Esophagus squamous epithelium (tissue), 5 donors: ENCODE data around the gene ASAP2. TPM values are rescaled to one million over a fixed set of nuclear protein-coding genes. Genes with fewer than 3 reads are reported as not detected.

Experiments
- DNase-seq: peaks from one replicate; lab custom pipeline; 2025; lab: John Stamatoyannopoulos, UW
- H3K27ac ChIP-seq, 4 donors: fragments of 200-600 bp; sonication (generic); one replicate each; pipeline ENCODE4 v1.5.1; 2016 to 2019; ENCODE audit warnings: mild to moderate bottlenecking in 1 of 4
- H3K27me3 ChIP-seq, 4 donors: fragments of 200-600 bp; sonication (generic); 1 replicate in 3 of 4; 2 replicates in 1 of 4; pipeline versions ENCODE4 v1.5.1 to v1.6.0; 2017 to 2021; ENCODE audit warnings: antibody characterized with exemption in 1 of 4
- H3K36me3 ChIP-seq, 3 donors: fragments of 200-600 bp; sonication (generic); one replicate each; pipeline ENCODE4 v1.5.1; 2016 to 2019
- H3K4me1 ChIP-seq, 3 donors: fragments of 200-600 bp; sonication (generic); one replicate each; pipeline ENCODE4 v1.5.1; 2017 to 2019
- H3K4me3 ChIP-seq, 4 donors: fragments of 200-600 bp; sonication (generic); 1 replicate in 3 of 4; 2 replicates in 1 of 4; pipeline ENCODE4 v1.5.1; 2016 to 2019; ENCODE audit warnings: mild to moderate bottlenecking in 2 of 4, moderate library complexity in 1 of 4
- H3K9me3 ChIP-seq, 3 donors: fragments of 200-600 bp; sonication (generic); one replicate each; pipeline ENCODE4 v1.5.1; 2016 to 2019
- POLR2A ChIP-seq, 4 donors: fragments of 450-650 bp; IDR thresholded peaks; one replicate each; pipeline ENCODE4 v1.6.1; 2017; ENCODE audit warnings: antibody characterized with exemption in 4 of 4, mild to moderate bottlenecking in 4 of 4, moderate library complexity in 3 of 4
- WGBS, 2 donors: methylation state at CpG; one replicate each; pipeline ENCODE4 v1.1.5; 2018; 5-methylcytosine and 5-hydroxymethylcytosine counted together
- intact Hi-C: fragments of 100-400 bp; cut with DNase I; formaldehyde crosslinking; loops from one replicate; pipeline ENCODE4 v1.15.0; 2022
- total RNA-seq, 4 donors: library from RNA; depleted of rRNA; stranded (reverse); fragments of >200 nt; gene quantifications; one replicate each; pipeline ENCODE4 v1.1.0, GENCODE V29; 2016
- TF ChIP-seq, protein P1 (sequence below), 6 experiments: fragments of 450-650 bp in 4 of 6; fragments of 200-600 bp in 2 of 6; sonication (generic) in 2 of 6; IDR thresholded peaks; one replicate each; pipeline ENCODE4 v1.5.1; 2016 to 2019; ENCODE audit warnings: antibody characterized with exemption in 6 of 6, mild to moderate bottlenecking in 4 of 6, moderate library complexity in 4 of 6
- donor health status: DM: yes; HTN: yes; CAD: no.

The ASAP2 gene
- total RNA-seq, 4 donors from 2014 or later, result 3.3 to 15.3 (median 6.9) TPM

DNA sequence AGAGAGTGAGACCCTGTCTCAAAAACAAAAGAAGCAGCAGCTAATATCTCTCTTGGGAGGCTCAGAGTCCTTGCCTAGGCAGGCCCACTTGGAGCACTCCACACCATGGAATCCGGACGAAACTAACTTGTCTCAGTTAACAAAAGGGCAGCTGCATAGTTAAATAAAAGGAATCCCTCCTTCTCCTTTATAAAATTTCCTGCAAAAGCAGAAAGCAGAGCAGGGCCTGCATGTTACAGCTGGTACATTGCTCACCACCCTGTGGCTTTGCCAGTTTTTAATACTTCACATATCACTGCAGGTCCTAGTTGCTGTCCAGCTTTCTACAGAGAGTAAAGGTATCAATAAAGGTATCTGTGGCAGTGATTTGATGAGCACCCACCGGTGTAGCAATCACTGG lies 93.6 kb downstream of the ASAP2 start:
- H3K27ac ChIP-seq, result peak overlapping the region; percentile 22 to 65 (median 55)

DNA sequence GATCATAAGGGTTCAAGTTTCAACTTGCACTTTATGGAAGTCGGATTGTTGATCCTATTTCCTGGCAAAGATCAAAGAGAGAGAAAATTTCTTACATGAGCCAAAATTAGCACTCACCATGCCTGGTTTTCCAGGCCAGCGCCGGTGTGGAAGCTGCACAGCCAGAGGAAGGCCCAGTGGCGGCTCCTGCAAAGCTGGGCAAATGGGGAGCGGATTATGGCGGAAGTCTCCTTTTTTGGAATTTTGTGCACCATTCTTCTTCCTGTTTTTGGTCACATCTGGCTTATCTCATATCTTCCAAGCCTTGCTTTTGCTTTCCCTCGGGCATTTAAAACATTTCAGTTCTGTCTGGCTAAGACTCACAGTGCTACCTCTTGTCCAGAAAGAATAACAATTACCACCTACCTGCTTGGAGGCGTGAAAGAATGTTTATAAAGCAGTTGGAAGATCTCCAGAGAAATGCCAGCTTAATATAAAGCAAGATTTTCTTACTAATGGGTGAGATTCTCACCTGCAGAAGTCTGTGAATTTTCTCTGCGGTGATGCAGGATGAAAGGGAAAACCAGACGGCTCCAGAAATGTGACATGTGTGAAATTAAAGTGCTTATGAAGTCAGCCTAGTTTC lies 94.3 kb downstream of the ASAP2 start:
- intact Hi-C loops, result no loop called here

More for the DNA sequence above, 93.6 kb downstream of the ASAP2 start:
- no peaks in the 10 kb centered on the region for H3K9me3 ChIP-seq
- intact Hi-C loops, result no loop called here
- DNase-seq, result no peak
- H3K4me3 ChIP-seq, result no peak overlapping the region
- WGBS, 2 donors, result 38 to 80% methylated on average over 1 to 3 of the region's 3 CpGs
- H3K27me3 ChIP-seq, result no peaks in the 10 kb centered on the region
- no peak for TF ChIP-seq POLR2A (IDR thresholded peaks at IDR 0.05)
- TF ChIP-seq, protein P1, sequence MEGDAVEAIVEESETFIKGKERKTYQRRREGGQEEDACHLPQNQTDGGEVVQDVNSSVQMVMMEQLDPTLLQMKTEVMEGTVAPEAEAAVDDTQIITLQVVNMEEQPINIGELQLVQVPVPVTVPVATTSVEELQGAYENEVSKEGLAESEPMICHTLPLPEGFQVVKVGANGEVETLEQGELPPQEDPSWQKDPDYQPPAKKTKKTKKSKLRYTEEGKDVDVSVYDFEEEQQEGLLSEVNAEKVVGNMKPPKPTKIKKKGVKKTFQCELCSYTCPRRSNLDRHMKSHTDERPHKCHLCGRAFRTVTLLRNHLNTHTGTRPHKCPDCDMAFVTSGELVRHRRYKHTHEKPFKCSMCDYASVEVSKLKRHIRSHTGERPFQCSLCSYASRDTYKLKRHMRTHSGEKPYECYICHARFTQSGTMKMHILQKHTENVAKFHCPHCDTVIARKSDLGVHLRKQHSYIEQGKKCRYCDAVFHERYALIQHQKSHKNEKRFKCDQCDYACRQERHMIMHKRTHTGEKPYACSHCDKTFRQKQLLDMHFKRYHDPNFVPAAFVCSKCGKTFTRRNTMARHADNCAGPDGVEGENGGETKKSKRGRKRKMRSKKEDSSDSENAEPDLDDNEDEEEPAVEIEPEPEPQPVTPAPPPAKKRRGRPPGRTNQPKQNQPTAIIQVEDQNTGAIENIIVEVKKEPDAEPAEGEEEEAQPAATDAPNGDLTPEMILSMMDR (IDR thresholded peaks at IDR 0.05), result no peak
- H3K4me1 ChIP-seq, result peaks cover 0 to 60% (median 15%) of the 10 kb centered on the region in 3 donors
- no peaks in the 10 kb centered on the region for H3K36me3 ChIP-seq

DNA sequence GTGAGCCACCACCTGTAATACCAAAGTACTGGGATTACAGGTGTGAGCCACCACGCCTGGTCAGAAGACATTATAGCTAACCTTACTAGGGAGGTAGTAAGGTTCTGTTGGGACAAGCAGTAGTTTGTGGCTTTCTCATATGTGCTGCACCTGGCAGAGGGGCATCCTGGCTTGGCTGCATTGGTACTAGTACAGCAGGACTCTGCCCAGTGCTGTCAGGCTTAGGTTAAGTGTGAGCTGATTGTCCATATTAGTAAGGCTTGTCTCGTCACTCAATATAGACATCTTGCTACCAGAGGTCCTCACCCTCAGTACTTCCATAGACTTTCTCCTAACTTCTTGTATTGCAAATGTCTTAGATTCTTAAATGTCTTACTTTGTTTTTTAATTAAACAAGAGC lies 96.1 kb downstream of the ASAP2 start:
- Histone ChIP-seq H3K9me3 (no peaks in the 10 kb centered on the region), H3K4me3 (no peak overlapping the region), H3K4me1 (peaks cover 13 to 67% (median 23%) of the 10 kb centered on the region in 3 donors), H3K27ac (no peak overlapping the region), H3K36me3 (no peaks in the 10 kb centered on the region), H3K27me3 (no peaks in the 10 kb centered on the region)
- no peak for DNase-seq
- TF ChIP-seq POLR2A (IDR thresholded peaks at IDR 0.05), result no peak
- TF ChIP-seq, protein P1 (IDR thresholded peaks at IDR 0.05), result no peak
- intact Hi-C loops, result no loop called here
- WGBS, 2 donors, result 82 to 96% methylated on average over 2 of the region's 2 CpGs

More for the DNA sequence above, 94.3 kb downstream of the ASAP2 start:
- H3K4me3 ChIP-seq, result no peak overlapping the region
- DNase-seq, result no peak
- H3K27ac ChIP-seq, result peak overlapping the region in 3 of 4 donors; percentile 50 to 65 (median 60)
- 28 to 34% methylated on average over 9 to 10 of the region's 10 CpGs for WGBS, 2 donors
- peaks cover 0 to 60% (median 15%) of the 10 kb centered on the region in 3 donors for H3K4me1 ChIP-seq
- TF ChIP-seq, protein P1 (IDR thresholded peaks at IDR 0.05), result no peak
- TF ChIP-seq POLR2A (IDR thresholded peaks at IDR 0.05), result no peak
- no peaks in the 10 kb centered on the region for H3K36me3 ChIP-seq
- H3K27me3 ChIP-seq, result no peaks in the 10 kb centered on the region
- no peaks in the 10 kb centered on the region for H3K9me3 ChIP-seq

DNA sequence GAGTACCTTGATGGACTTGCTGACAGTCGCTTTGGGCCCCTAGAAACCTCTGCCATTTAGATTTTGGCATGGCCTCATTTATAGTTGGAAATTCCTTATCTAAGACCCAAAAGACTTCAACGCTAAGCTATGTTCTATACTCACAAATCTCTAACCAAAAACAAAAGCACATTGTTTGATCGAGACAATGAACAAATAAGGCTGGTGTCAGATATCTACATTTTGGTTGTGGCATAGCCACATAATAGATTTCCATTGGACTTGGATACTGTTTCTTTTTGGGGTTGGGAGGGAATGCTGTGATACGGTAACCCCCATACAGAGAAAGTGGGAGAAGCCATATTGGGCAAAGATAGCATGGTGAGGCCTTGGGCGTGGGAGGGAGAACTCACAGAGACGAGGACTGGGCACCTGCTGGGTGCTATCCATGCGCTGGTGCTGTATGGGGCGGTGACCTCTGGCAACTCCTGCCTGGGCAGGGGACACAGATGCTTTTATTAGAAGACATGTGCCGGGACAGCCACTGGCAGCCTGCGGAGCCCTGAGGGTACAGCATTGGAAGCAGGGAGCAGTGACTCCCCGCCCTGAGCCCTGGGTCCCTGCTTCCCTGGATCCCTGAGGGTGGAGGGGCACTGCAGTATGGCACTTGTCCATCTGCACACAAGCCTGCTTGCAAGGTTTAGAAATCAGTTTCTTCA lies 97.1 kb downstream of the ASAP2 start:
- DNase-seq, result no peak
- Histone ChIP-seq H3K27me3 (no peaks in the 10 kb centered on the region), H3K4me1 (peaks cover 14 to 67% (median 23%) of the 10 kb centered on the region in 3 donors), H3K36me3 (no peaks in the 10 kb centered on the region), H3K4me3 (no peak overlapping the region), H3K9me3 (no peaks in the 10 kb centered on the region), H3K27ac (no peak overlapping the region)
- WGBS, 2 donors, result 83 to 89% methylated on average over 9 to 11 of the region's 11 CpGs
- intact Hi-C loops, result no loop called here
- TF ChIP-seq POLR2A (IDR thresholded peaks at IDR 0.05), result no peak
- TF ChIP-seq, protein P1 (IDR thresholded peaks at IDR 0.05), result no peak

DNA sequence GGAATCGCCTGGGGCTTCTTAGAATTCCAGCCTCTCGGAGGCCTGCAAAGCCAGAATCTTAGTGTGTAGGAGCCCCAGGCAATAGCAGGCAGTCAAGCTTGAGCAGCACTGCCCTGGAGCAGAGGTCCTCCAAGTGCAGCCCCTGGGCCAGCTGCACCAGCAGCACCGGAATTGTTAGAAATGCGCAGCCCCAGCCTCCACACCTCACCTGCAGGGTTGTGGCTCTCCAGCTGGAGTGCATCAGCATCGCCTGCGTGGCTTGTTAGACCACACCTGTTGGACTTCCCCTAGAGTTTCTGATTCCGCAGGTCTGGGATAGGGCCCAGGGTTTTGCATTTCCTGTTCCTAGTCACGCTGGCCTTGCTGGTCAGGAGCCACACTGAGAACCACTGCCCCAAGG lies 100.3 kb downstream of the ASAP2 start:
- Histone ChIP-seq H3K36me3 (no peaks in the 10 kb centered on the region), H3K27ac (peak overlapping the region; percentile 3 to 64 (median 36)), H3K9me3 (no peaks in the 10 kb centered on the region), H3K4me3 (no peak overlapping the region), H3K4me1 (peaks cover 32 to 65% (median 34%) of the 10 kb centered on the region in 3 donors), H3K27me3 (no peaks in the 10 kb centered on the region)
- intact Hi-C loops, result no loop called here
- DNase-seq, result no peak
- 7 to 35% methylated on average over 2 of the region's 8 CpGs for WGBS, 2 donors
- TF ChIP-seq POLR2A (IDR thresholded peaks at IDR 0.05), result no peak
- TF ChIP-seq, protein P1 (IDR thresholded peaks at IDR 0.05), result peak in 1 of 6 experiments; percentile 23
